DND-41 (cell line): ENCODE results near the gene OR2M7.

Experiments used
- EZH2 ChIP-seq: IDR thresholded peaks from 3 replicates; pipeline ENCODE4 v1.6.1; 2012; ENCODE audit warnings: borderline replicate concordance, low read depth, mild to moderate bottlenecking, moderate library complexity, low read length, inconsistent platforms; ENCODE audit not compliant: severe bottlenecking
- TF ChIP-seq, protein P1 (sequence below): IDR thresholded peaks from 2 replicates; pipeline ENCODE4 v1.5.1; 2012; ENCODE audit warnings: borderline replicate concordance, low read length, moderate library complexity, mild to moderate bottlenecking; ENCODE audit not compliant: poor library complexity, severe bottlenecking; ENCODE audit errors: extremely low read depth

DNA sequence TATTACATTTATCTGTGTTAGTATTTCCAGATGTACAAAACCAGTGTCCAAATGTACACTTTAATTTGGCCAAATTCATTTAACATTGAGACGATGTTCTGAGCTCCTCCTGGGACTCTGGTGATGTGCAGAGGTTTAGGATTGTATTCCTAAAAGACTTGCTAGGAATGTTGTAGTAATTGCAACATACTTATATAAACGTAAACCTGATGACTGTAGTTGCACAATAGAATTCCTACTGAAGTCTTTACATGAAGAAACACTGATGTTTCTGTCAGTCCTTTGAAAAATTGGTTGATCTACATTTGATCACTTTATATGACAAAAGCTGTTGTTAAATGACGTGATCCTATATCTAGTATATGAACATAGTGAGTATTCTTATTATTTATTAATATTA, 19.1 kb upstream of the OR2M7 start:
- TF ChIP-seq, protein P1, sequence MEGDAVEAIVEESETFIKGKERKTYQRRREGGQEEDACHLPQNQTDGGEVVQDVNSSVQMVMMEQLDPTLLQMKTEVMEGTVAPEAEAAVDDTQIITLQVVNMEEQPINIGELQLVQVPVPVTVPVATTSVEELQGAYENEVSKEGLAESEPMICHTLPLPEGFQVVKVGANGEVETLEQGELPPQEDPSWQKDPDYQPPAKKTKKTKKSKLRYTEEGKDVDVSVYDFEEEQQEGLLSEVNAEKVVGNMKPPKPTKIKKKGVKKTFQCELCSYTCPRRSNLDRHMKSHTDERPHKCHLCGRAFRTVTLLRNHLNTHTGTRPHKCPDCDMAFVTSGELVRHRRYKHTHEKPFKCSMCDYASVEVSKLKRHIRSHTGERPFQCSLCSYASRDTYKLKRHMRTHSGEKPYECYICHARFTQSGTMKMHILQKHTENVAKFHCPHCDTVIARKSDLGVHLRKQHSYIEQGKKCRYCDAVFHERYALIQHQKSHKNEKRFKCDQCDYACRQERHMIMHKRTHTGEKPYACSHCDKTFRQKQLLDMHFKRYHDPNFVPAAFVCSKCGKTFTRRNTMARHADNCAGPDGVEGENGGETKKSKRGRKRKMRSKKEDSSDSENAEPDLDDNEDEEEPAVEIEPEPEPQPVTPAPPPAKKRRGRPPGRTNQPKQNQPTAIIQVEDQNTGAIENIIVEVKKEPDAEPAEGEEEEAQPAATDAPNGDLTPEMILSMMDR: no peak
- no peak for TF ChIP-seq EZH2
